COLO668 (cell line): ENCODE data around the gene ADAM12.

Source experiments
- DNase-seq: peaks from one replicate; lab custom pipeline; 2025; ENCODE audit not compliant: unreplicated experiment; lab: John Stamatoyannopoulos, UW

ADAM12 gene

GRCh38 chr10:126215746-126216631 lies 172.3 kb downstream of the ADAM12 start:
- DNase-seq, result no peak

- no peak for DNase-seq
Observed at GRCh38 chr10:126214679-126215078, 173.6 kb downstream of the ADAM12 start.

- DNase-seq, result no peak
Observed at GRCh38 chr10:126214021-126214420, 174.3 kb downstream of the ADAM12 start.

GRCh38 chr10:126212738-126213137 lies 175.5 kb downstream of the ADAM12 start:
- DNase-seq, result no peak

GRCh38 chr10:126210051-126210651 lies 178.1 kb downstream of the ADAM12 start:
- no peak for DNase-seq

- no peak for DNase-seq
Observed at GRCh38 chr10:126209451-126209850, 178.8 kb downstream of the ADAM12 start.

GRCh38 chr10:126208726-126209302 lies 179.5 kb downstream of the ADAM12 start:
- no peak for DNase-seq

GRCh38 chr10:126207851-126208250 lies 180.4 kb downstream of the ADAM12 start:
- no peak for DNase-seq

- no peak for DNase-seq
Observed at GRCh38 chr10:126207313-126207771, 180.9 kb downstream of the ADAM12 start.

GRCh38 chr10:126205486-126206205 lies 182.6 kb downstream of the ADAM12 start:
- no peak for DNase-seq

GRCh38 chr10:126204320-126204719 lies 184.0 kb downstream of the ADAM12 start:
- DNase-seq, result peak; percentile 27

GRCh38 chr10:126203746-126204145 lies 184.5 kb downstream of the ADAM12 start:
- no peak for DNase-seq

GRCh38 chr10:126201603-126202002 lies 186.7 kb downstream of the ADAM12 start:
- no peak for DNase-seq

- no peak for DNase-seq
Observed at GRCh38 chr10:126199221-126199998, 188.9 kb downstream of the ADAM12 start.

- no peak for DNase-seq
Observed at GRCh38 chr10:126198681-126199080, 189.6 kb downstream of the ADAM12 start.

GRCh38 chr10:126197036-126197543 lies 191.2 kb downstream of the ADAM12 start:
- no peak for DNase-seq

- DNase-seq, result no peak
Observed at GRCh38 chr10:126196281-126196680, 192.0 kb downstream of the ADAM12 start.

GRCh38 chr10:126191192-126191591 lies 197.1 kb downstream of the ADAM12 start:
- DNase-seq, result no peak

GRCh38 chr10:126188679-126189200 lies 199.5 kb downstream of the ADAM12 start:
- DNase-seq, result no peak

GRCh38 chr10:126187399-126187798 lies 200.9 kb downstream of the ADAM12 start:
- no peak for DNase-seq
